Activated CD4-positive, alpha-beta T cell treated with anti-CD3 and anti-CD28 coated beads for 1 hour (primary cell): Measurements from ENCODE around the gene DRC1.

Experiments
- DNase-seq: peaks from one replicate; pipeline ENCODE4 v3.0.0-alpha.2; 2020

Gene DRC1

DNA sequence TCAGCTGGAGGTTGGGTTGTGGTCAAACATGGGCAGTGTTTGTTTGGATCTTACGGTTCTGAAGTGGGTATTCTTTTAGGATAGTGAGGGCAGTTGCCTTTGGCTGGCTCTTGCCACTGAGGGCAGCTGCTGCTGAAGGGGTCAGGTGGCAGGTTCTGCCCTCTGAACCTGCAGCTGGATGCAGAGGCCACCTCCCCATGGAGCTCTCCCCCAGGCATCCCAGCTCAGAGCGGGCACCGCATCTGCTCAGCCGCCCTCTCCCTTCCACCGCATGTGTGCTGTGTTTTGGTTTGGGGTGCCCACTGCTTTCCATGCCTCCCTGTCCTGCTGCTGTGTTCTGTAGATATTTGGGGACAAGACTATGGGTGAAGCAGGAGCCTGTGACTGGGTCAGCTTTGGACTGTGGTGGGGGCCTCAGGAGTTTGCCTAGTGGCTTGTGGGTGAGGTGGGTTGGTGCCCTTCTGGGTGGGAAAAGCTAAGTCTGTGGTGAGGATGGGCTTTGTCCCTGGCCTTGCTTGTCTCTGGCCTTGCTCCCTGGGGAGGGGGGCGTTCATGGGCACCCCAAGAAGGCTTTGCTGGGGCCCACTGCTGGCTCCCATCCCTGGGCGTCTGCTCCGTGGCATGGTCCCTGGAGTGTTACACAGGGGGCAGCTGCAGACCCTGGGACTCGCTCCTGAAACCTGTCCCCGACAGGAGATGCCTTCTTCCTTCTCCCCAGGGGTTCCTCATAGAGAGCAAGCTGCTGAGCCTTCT, 47.7 kb downstream of the DRC1 start:
- DNase-seq: no peak

GRCh38 chr2:26450031-26450635, 48.4 kb downstream of the DRC1 start:
- DNase-seq: no peak

DNA sequence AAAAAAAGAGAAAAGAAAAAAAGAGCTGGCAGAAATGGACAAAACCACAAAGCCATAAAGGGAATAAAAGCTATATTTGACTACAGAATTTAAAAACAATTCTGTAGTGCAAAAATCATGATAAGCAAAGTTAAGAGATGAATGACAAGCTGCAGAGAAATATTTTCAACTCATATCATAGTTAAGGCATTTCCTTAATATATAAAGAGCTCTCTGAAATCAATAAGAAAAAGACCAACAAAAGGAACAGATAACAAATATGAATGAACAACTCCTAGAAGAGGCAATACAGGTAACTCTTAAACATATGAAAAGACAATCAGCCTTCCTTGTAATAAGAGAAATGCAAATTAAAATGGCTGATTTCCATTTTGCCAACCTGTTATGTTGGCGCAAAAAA, 50.0 kb downstream of the DRC1 start:
- DNase-seq: no peak

GRCh38 chr2:26453421-26454329, 52.0 kb downstream of the DRC1 start:
- DNase-seq: no peak

DNA sequence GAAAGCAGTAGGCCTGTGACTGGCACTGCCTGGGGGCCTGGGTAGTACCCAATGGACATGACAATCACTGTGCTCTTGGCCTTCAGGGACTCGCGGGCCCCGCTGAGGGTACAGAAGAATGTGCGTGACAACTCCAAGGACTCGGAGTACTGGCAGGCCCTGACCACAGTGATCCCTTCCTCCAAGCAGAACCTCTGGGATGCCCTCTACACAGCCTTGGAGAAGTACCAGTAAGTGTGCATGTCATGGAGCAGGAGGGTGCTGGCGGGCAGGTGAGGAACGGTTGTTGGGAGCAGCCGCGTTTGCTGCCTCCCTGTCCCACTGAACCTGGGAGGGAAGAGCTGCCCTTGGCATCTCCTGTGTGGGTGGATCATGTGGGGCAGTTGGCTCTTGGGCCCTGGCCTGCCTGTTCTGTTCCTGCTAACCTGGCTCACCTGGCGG, 52.9 kb downstream of the DRC1 start:
- DNase-seq: no peak

DNA sequence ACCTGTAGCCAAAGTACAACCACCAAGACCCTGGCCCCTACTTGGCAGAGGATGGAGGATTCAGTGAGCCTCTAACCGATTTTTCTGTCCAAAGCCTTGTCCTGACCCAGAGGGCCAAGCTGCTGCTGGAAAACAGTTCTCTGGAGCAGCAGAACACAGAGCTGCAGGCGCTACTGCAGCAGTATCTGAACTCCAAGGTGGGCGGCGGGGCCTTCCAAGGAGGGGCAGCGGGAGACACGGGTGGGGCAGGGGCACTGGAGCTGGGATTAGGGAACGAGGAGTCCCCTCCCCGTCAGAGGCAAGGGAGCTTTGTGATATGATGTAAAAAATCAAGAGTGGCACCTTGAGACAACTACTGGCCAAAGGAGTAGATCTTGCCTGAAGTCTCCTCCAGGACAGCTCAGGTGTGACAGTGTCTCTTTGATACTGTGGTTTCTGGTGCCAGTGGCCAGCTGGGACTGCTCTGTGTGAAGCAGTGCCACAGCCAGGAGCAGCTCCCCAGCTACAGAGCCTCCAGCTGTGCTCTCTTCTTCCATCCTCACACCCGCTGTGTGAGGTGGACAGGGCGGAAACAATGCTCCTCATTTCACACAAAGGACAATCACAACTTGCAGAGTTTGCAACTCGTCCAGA, 53.4 kb downstream of the DRC1 start:
- DNase-seq: no peak

DNA sequence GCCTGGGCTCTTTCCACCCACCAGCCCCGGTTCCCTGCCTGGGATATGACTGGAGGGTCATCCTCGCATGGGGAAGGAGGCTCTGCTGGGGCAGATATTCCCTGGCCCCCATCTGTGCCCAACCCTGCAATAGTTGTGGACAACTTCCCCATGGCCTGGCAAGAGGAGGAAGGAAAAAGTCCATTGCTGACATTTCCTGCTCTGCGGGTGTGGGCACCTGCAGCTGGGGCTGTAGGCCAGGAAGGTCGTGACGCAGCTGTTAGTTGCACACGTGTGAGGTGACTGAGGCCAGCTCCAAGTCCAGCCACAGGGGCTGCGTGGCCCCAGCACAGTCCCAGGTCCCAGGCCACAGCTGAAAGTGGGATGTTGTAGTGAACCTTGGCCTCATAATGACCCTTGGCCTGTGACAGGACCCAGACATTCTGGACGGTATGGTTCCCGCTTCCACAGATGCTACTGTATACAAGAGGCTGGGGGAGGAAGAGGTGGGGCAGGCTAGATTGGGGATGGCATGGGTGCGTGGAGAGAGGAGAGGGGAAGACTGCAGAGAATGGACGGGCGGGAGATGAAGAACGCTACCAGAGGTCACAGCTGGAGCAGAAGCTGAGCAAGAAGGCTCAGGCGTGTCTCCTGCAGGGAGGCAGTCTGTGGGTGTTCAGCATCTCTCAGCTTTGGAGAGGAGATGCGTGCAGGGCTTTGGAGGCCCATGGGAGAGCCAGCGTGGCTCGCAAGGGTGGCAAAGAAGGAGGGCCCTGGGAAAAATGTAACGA, 54.1 kb downstream of the DRC1 start:
- no peak for DNase-seq

DNA sequence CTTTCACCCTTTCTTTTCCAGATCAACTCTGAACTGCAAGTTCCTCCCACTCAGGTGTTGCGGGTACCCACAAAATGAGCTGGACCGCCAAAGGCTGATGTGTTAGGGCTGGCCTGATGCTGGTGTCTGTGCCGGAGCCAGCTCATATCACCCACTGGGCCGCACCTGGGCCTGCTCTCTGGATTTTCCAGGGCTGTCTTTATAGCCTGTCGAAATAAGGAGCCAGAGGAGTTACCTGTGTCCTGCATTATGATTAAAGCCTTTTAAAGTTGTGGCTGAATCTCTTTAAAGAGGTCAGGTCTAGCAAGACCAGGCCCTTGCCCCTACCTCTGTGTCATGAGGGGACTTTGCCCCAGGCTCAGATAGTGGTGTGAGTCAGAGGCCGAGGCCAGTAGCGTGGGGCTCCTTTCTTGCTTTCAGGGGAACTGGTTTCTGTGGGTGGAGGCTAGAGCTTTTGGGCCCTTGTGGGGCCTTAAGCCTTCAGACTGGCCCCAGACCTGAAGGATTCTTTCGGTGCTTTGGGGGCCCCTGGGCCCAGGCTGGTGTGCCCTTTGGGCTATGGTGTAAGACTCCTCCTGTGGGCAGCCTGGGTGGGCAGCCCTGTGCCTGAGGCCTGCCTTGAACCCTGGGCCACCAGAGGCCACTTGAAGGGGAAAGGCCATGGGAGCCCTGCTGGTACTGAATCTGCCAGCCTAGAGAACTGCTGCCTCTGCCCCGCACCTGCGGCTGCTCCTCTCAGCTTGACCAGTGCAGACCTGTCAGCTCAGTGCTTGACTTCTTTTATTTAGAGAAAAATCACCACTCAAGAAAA, 54.9 kb downstream of the DRC1 start:
- DNase-seq: no peak

DNA sequence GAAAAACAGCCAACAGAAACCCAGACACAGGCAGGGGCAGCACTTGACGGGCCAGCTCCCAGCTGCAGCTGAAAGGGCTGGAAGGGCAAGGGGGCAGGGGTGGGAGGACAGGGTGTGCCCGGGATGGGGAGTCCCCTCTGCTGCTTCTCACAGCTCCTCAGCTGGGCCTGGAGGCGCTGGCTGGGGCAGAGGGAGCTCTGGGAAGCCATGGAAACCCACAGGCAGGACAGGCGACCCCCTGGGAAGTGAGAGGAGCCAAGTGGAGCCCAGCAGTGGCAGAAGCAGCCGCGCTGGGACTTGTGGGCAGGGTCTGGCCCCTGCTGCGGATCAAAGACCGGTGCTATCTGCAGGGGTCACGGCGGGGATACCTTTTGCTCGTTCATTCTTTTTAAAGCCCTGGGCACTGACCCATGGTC, 55.5 kb downstream of the DRC1 start:
- no peak for DNase-seq

- no peak for DNase-seq
Measured at GRCh38 chr2:26457695-26458364, 56.1 kb downstream of the DRC1 start.

DNA sequence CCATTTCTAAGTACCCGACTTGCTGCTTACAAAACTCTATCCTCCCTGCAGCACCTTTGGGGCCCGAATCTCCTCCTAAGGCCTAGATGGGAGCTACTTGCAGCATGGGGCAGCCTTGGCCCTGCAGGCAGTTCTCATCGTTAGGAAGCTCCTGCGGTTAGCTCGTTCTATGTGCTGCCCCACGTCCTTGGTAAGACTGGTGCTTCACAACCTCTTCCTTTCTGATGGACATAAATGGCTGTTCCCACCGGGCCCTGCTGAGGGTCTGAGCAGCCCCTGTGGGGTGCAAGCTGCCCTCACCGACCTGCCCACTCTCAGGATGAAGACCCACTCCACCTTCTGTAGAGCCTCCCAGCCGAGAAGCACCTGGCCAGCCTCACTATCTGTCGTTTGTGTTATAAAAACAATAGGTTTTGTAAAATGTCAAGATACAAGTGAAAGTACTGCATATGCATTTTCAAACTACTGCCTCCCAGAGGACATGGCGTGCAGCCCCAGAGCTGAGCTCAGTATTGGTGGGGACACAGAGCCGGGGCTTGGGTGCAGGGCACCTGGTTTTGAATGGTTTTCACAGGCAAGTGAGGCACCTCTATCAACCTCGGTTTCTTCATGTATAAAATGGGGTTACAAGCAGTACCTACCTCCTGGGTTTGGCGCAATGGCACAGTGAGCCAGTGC, 56.8 kb downstream of the DRC1 start:
- DNase-seq: no peak

DNA sequence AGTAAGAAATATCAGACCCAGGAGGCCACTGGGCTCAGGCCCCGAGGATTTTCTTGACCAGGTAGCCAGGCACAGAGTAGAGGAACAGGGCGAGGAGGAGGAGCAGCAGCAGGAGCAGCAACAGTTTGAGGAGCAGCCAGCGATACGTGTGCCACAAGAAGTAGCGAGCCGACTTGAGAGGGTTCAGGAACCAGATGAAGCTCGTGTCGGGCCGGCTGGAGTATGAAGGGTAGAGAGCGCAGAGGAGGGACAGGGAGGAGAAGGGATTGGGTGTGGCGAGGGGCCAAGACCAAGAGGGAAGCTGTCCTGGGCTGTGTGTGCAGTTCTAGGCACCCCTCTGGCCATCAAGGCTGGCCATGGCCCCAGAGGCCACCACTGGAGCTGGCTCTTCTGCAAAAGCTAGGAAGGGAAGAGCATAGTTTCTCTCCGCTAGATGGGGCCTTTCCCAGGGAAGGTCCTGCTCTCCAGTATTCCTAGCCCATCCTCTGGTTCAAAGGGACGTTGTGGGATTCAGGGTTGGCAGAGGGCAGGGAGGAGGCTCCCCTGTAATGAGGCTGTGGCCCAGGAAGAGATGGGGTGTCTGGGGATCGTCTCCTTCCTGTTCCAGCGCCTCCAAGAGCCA, 58.4 kb downstream of the DRC1 start:
- DNase-seq: no peak

DNA sequence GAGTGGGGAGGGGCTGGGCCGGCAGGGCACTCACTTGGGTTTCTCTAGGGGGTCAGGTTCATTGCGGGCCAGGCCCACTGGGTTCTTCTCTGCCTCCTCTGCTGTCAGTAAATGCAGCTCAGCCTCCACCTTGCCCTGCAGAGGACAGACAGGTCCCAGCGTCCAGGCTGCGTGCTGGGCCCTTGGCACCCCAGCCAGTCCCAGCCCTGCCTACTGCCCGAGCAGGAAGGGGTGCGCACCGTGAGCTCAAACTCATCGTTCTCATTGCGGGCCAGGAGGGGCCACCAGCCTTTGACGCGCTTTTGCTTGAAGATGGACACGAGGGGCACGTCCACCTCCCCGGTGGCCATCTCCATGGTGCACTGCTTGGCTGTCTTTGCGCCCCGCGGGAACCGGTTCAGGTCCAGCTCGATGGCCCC, 58.9 kb downstream of the DRC1 start:
- DNase-seq: no peak

GRCh38 chr2:26461601-26462023, 59.9 kb downstream of the DRC1 start:
- DNase-seq: no peak

- DNase-seq: no peak
Measured at GRCh38 chr2:26462100-26462499, 60.4 kb downstream of the DRC1 start.

GRCh38 chr2:26462511-26463243, 61.0 kb downstream of the DRC1 start:
- DNase-seq: no peak

GRCh38 chr2:26463244-26464192, 61.8 kb downstream of the DRC1 start:
- no peak for DNase-seq
